H1 (cell line): ENCODE measurements around the gene SLX9. TPM values are rescaled to one million over a fixed set of nuclear protein-coding genes. Genes with fewer than 3 reads are reported as not detected.

Experiments
- CTCF ChIP-seq, 3 experiments: IDR thresholded peaks; 1 replicate in 2 of 3; 2 replicates in 1 of 3; pipeline versions ENCODE4 v1.5.1 to v1.6.1; 2011; ENCODE audit warnings: low read length in 3 of 3, mild to moderate bottlenecking in 3 of 3, inconsistent platforms in 2 of 3, low read depth in 1 of 3, moderate library complexity in 1 of 3; ENCODE audit not compliant: insufficient read depth in 1 of 3; ENCODE audit errors: control extremely low read depth in 1 of 3
- EGR1 ChIP-seq: IDR thresholded peaks from 2 replicates; pipeline ENCODE4 v1.6.1; 2011; ENCODE audit warnings: low read depth, low read length, borderline replicate concordance
- JUN ChIP-seq: IDR thresholded peaks from 2 replicates; pipeline ENCODE4 v1.6.1; 2011; ENCODE audit warnings: low read depth, mild to moderate bottlenecking, improper control_type of control experiment, low read length
- SRF ChIP-seq: IDR thresholded peaks from 2 replicates; pipeline ENCODE4 v1.6.1; 2011; ENCODE audit warnings: mild to moderate bottlenecking, low read depth, low read length, moderate library complexity
- polyA plus RNA-seq, 7 experiments: library from polyadenylated mRNA; depleted of rRNA in 3 of 7; stranded (reverse) in 5 of 7; unstranded in 2 of 7; fragments of >200 nt in 5 of 7; fragments of 200-250 nt in 2 of 7; gene quantifications; 1 replicate in 5 of 7; 2 replicates in 1 of 7; 4 replicates in 1 of 7; pipeline versions ENCODE4 v1.2.1 to v1.2.3, GENCODE V29; 2011 to 2013; ENCODE audit warnings: missing spikeins in 2 of 7, mixed read lengths in 2 of 7
- total RNA-seq: library from RNA; stranded (reverse); fragmentation: NEBNext Ultra II Directional; extraction: Animal tissue kit (Norgen Biotek cat#: 25700); gene quantifications from 2 replicates; pipeline ENCODE4 v1.2.1, GENCODE V29; 2021
- TF ChIP-seq, protein P1 (sequence below): fragments of 300-600 bp; sonication (generic); IDR thresholded peaks from 2 replicates; pipeline ENCODE4 v1.7.1; 2012; ENCODE audit warnings: low read length, moderate library complexity, mild to moderate bottlenecking, inconsistent platforms; ENCODE audit not compliant: insufficient replicate concordance

Gene SLX9
- total and polyA plus RNA-seq, 2 of the 8 experiments (the other 6 are each of a cell fraction or from before 2014, with no cell fraction given) = 17.7 to 57.3 TPM

- TF ChIP-seq, protein P1, sequence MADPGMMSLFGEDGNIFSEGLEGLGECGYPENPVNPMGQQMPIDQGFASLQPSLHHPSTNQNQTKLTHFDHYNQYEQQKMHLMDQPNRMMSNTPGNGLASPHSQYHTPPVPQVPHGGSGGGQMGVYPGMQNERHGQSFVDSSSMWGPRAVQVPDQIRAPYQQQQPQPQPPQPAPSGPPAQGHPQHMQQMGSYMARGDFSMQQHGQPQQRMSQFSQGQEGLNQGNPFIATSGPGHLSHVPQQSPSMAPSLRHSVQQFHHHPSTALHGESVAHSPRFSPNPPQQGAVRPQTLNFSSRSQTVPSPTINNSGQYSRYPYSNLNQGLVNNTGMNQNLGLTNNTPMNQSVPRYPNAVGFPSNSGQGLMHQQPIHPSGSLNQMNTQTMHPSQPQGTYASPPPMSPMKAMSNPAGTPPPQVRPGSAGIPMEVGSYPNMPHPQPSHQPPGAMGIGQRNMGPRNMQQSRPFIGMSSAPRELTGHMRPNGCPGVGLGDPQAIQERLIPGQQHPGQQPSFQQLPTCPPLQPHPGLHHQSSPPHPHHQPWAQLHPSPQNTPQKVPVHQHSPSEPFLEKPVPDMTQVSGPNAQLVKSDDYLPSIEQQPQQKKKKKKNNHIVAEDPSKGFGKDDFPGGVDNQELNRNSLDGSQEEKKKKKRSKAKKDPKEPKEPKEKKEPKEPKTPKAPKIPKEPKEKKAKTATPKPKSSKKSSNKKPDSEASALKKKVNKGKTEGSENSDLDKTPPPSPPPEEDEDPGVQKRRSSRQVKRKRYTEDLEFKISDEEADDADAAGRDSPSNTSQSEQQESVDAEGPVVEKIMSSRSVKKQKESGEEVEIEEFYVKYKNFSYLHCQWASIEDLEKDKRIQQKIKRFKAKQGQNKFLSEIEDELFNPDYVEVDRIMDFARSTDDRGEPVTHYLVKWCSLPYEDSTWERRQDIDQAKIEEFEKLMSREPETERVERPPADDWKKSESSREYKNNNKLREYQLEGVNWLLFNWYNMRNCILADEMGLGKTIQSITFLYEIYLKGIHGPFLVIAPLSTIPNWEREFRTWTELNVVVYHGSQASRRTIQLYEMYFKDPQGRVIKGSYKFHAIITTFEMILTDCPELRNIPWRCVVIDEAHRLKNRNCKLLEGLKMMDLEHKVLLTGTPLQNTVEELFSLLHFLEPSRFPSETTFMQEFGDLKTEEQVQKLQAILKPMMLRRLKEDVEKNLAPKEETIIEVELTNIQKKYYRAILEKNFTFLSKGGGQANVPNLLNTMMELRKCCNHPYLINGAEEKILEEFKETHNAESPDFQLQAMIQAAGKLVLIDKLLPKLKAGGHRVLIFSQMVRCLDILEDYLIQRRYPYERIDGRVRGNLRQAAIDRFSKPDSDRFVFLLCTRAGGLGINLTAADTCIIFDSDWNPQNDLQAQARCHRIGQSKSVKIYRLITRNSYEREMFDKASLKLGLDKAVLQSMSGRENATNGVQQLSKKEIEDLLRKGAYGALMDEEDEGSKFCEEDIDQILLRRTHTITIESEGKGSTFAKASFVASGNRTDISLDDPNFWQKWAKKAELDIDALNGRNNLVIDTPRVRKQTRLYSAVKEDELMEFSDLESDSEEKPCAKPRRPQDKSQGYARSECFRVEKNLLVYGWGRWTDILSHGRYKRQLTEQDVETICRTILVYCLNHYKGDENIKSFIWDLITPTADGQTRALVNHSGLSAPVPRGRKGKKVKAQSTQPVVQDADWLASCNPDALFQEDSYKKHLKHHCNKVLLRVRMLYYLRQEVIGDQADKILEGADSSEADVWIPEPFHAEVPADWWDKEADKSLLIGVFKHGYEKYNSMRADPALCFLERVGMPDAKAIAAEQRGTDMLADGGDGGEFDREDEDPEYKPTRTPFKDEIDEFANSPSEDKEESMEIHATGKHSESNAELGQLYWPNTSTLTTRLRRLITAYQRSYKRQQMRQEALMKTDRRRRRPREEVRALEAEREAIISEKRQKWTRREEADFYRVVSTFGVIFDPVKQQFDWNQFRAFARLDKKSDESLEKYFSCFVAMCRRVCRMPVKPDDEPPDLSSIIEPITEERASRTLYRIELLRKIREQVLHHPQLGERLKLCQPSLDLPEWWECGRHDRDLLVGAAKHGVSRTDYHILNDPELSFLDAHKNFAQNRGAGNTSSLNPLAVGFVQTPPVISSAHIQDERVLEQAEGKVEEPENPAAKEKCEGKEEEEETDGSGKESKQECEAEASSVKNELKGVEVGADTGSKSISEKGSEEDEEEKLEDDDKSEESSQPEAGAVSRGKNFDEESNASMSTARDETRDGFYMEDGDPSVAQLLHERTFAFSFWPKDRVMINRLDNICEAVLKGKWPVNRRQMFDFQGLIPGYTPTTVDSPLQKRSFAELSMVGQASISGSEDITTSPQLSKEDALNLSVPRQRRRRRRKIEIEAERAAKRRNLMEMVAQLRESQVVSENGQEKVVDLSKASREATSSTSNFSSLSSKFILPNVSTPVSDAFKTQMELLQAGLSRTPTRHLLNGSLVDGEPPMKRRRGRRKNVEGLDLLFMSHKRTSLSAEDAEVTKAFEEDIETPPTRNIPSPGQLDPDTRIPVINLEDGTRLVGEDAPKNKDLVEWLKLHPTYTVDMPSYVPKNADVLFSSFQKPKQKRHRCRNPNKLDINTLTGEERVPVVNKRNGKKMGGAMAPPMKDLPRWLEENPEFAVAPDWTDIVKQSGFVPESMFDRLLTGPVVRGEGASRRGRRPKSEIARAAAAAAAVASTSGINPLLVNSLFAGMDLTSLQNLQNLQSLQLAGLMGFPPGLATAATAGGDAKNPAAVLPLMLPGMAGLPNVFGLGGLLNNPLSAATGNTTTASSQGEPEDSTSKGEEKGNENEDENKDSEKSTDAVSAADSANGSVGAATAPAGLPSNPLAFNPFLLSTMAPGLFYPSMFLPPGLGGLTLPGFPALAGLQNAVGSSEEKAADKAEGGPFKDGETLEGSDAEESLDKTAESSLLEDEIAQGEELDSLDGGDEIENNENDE = no peak
- TF ChIP-seq SRF = no peak
- no peak for TF ChIP-seq EGR1
- no peak for TF ChIP-seq JUN
- no peak for TF ChIP-seq CTCF (IDR thresholded peaks at IDR 0.05; ENCODE audit: control extremely low read depth in 1 of 3, insufficient read depth in 1 of 3, low read depth in 1 of 3, low read length in 3 of 3)
- TF ChIP-seq, all 59 proteins: peak for 0
Measured at GRCh38 chr21:44996501-44996921, 56.7 kb downstream of the SLX9 start (continued).
